GM04503 (cell line): ENCODE measurements around the gene TOX3.

Source experiments
- DNase-seq: peaks from one replicate; pipeline ENCODE4 v3.0.0-alpha.2; 2012; ENCODE audit warnings: low read depth

Gene TOX3

DNA sequence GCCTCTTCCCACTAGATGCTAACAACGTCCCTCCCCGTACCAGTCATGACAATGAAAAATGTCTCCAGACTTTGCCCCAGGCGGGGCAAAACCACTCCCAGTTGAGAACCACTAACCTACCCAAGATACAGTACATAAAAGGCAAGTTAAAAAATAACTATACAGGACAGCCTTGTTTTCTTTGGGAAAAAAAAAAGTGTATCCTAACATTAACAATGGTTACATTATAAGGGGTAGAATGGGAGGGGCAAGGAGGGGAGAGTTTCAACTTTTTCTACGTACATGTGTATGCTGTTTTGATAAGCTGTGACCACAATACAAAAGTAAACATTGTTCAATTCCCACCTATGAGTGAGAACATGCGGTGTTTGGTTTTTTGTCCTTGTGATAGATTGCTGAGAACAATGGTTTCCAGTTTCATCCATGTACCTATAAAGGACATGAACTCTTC lies 94.9 kb downstream of the TOX3 start:
- no peak for DNase-seq

- no peak for DNase-seq
Measured at GRCh38 chr16:52450916-52451315, 96.0 kb downstream of the TOX3 start.

DNA sequence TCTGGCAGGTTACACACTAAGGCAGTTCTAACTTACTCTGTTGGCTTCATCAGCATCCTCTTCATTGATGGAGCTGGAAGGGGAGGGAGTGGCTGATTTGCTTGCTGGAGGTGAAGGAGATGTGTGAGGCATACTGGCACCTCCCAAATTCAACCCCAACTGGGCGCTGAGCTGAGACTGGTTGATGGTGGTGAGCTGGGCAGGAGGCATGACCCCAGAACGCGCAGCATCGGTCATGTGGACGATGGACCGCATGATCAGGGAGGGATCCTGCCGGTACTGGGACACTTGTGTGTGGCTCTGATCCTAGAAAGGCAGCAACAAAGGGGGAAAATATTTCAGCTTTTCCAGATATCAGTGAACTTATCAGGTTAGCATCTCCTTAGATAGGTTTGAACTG lies 96.7 kb downstream of the TOX3 start:
- DNase-seq, result no peak

GRCh38 chr16:52446080-52446479 lies 100.9 kb downstream of the TOX3 start:
- no peak for DNase-seq

DNA sequence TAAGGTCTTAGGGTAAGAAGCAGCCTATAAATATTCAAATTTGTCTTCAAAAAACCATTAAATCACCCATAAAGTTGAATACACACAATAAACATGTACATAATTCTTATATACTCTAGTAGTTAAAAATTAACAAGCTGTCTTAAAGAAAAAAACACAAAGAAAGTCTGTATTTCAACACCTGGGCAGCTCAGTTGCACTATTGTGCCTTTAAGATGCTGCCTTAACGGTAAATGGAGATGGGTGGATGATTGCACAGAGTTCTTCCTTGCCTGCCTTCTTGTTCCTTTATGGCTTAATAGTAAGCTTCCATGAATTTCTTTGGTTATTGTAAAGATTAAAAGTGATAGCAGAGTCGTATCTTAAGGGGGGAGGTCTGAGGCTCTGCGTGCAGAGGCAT lies 105.1 kb downstream of the TOX3 start:
- no peak for DNase-seq

- no peak for DNase-seq
Measured at GRCh38 chr16:52440248-52440647, 106.7 kb downstream of the TOX3 start.

GRCh38 chr16:52439750-52440149 lies 107.2 kb downstream of the TOX3 start:
- no peak for DNase-seq

GRCh38 chr16:52439171-52439701 lies 107.7 kb downstream of the TOX3 start:
- DNase-seq, result no peak

DNA sequence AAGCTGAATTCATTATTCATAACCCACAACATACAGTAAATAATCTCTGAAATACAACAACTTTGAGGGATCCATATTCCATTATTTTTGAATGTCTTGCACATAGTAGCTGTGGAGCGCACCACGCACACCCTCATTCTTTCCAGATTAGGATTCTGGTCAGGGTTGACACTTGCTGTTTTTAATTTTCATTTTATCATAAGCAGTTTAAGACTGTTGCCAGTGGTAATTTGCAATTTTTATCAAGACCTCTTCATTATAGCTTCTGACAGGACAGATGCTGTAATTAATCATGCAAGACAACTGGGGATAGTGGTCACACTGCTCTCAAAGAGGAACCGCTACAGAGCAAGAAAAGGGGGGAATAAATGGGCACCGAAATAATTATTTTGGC lies 109.7 kb downstream of the TOX3 start:
- DNase-seq, result no peak

GRCh38 chr16:52436339-52437276 lies 110.3 kb downstream of the TOX3 start:
- DNase-seq, result no peak

GRCh38 chr16:52434224-52434623 lies 112.7 kb downstream of the TOX3 start:
- no peak for DNase-seq

DNA sequence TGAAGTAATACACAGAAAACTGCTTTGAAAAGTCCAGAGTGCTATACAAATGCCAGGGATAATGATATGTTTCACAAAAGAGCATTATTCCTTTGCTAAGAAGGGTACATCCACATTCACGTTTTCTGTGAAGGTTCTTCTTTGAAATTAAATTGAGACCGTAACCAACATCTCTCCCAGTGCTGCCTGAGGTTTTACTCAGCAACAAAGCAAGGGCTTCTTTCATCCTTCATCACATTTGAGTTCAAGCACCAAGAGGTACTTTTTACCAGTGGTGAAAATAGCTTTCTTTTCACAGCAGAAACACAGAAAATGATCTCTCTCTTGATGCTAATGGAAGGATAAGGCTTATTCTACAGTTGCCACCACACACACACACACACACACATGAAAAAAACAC lies 113.3 kb downstream of the TOX3 start:
- no peak for DNase-seq

- DNase-seq, result no peak
Measured at GRCh38 chr16:52424591-52424990, 122.4 kb downstream of the TOX3 start.

DNA sequence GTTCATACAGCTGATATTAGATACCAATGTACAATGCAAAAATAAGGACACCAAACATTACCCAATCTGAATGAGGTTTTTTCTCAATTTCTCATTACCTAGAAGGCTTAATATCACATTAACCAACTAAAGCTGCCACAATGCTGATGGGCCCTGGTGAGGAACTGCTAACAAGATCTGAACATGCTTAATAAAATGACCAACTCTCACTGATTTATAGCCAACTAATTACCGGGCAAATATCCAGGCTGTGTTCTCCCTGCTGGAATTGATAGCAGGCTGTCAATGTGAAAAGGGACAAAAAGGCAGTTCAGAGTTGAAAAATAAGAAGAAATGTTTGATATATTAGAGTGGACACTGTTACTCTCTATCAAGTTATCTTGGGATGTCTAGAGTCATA lies 124.6 kb downstream of the TOX3 start:
- DNase-seq, result no peak

- DNase-seq, result no peak
Measured at GRCh38 chr16:52418201-52418600, 128.7 kb downstream of the TOX3 start.

GRCh38 chr16:52416888-52417287 lies 130.1 kb downstream of the TOX3 start:
- DNase-seq, result no peak

GRCh38 chr16:52411011-52411410 lies 135.9 kb downstream of the TOX3 start:
- no peak for DNase-seq

DNA sequence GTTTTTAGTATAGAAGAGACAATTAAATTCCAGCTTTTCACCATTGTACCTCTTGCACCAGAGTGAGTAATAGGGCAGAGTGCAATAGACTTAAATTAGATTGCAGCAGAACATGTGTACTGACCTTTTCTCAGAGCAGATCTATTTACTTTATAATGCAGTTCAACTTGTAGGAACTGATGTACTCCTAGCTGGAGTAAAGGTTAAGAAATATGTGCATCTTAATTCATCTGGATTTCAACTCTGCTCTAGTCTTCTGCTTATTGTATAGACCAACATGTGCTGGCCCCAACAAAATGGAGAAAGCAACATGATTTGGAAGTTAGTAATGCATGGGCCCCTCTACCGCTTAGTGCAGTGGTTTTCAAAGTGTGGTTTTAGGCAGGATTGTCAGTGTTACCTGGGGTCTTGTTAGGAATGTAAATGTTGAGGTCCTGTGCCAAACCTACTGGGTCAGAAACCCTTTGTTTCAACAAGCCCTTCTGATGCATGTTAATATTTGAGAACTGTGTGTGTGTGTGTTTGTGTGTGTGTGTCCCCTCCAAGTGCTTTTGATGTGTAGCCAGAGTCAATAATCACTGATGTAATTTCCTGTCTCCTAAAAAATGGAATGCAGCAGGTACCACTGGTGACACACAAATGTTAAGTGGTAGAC lies 138.6 kb downstream of the TOX3 start:
- DNase-seq, result no peak

DNA sequence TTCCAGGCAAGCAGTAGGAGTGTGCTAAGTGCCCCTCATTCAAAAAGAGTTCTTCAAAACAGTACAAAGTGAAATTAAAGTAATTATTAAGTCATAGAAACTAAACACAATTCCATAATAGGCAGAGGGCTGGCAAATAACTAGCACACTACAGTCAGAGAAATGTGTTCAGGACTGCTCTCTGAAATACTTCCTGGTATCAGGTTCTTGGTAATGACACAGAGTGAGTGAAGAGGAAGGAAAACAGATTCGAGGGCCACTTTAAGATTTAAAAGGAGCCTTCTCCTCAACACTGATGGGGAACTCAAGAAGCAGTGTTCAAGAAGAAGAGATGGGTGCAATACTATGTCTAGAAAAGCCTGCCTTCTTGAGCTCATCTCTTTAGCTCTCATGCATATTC lies 139.2 kb downstream of the TOX3 start:
- no peak for DNase-seq

DNA sequence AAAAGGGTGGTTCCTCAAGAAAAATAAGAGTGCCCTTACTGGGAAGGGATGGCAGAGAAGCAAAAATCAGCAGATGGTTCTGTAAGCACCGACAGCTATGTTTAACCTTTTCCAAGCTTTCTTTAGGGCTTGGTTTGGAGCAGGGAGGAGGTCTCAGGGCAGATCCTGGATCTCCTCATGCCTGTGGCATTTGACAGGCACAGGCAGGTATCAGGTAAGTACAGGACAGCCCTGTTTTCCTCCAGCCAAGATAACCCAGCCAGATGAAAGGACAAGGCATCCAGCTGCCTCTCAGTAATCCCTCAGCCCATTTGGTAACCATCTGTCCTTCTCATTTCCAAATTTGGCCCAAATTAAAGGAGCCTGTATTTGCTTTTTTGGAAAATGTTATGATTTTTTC lies 141.5 kb downstream of the TOX3 start:
- DNase-seq, result no peak

- DNase-seq, result no peak
Measured at GRCh38 chr16:52404546-52404945, 142.4 kb downstream of the TOX3 start.

GRCh38 chr16:52399116-52399515 lies 147.8 kb downstream of the TOX3 start:
- no peak for DNase-seq

DNA sequence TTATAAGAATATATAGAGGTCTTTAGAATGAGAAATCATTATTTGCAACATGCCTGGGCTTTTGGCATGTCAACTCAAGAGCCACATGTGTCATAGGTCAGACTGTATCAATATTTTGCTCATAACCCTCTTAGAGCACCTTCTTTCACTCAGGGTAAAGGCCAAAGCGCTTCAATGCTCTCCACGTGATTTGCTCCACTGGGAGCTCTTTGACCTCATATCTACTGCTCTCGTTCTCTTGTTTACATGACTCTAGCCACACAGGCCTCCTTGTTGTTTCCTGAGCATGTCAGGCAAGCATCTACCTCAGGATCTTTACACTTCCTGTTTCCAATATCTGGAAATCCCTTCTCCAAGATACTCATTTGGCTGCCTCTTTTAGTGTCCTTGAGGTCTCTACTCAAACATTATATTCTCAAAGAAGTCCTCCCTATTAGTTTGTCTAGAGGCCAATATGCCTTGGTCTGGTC lies 148.4 kb downstream of the TOX3 start:
- no peak for DNase-seq
